H9 (cell line): Measurements from ENCODE around the gene ADCY1. TPM values are rescaled to one million over a fixed set of nuclear protein-coding genes. Genes with fewer than 3 reads are reported as not detected.
"Not testable (repeated sequence)": the region's sequence is repeated elsewhere in the genome, so short reads cannot be mapped to it uniquely, and the experiment has no call there.

ENCODE experiments used
- DNase-seq: peaks from one replicate; pipeline ENCODE4 v3.0.0-alpha.2; 2017
- H2AFZ ChIP-seq: one replicate; pipeline ENCODE4 v1.6.1; 2013; ENCODE audit warnings: mild to moderate bottlenecking, low read length, control low read depth, moderate library complexity
- H2AK5ac ChIP-seq: 2 replicates; pipeline ENCODE4 v1.6.1; 2013; ENCODE audit warnings: low read length, control low read depth, mixed read lengths; ENCODE audit not compliant: insufficient read length
- H2BK120ac ChIP-seq: one replicate; pipeline ENCODE4 v1.6.1; 2013; ENCODE audit warnings: low read depth, mild to moderate bottlenecking, low read length, control low read depth, inconsistent platforms; ENCODE audit not compliant: poor library complexity, severe bottlenecking
- H2BK12ac ChIP-seq: 2 replicates; pipeline ENCODE4 v1.6.1; 2013; ENCODE audit warnings: low read length, control low read depth, mixed read lengths, low read depth; ENCODE audit not compliant: insufficient read length
- H2BK15ac ChIP-seq: 2 replicates; pipeline ENCODE4 v1.6.1; 2013; ENCODE audit warnings: low read depth, low read length, control low read depth
- H2BK20ac ChIP-seq: one replicate; pipeline ENCODE4 v1.6.1; 2013; ENCODE audit warnings: low read depth, mild to moderate bottlenecking, low read length, control low read depth, inconsistent platforms; ENCODE audit not compliant: poor library complexity, severe bottlenecking
- H2BK5ac ChIP-seq: 2 replicates; pipeline ENCODE4 v1.6.1; 2013; ENCODE audit warnings: low read length, control low read depth, mixed read lengths; ENCODE audit not compliant: insufficient read length
- H3K14ac ChIP-seq: 2 replicates; pipeline ENCODE4 v1.6.1; 2013; ENCODE audit warnings: low read length, control low read depth; ENCODE audit not compliant: insufficient read depth
- H3K18ac ChIP-seq: 2 replicates; pipeline ENCODE4 v1.6.1; 2013; ENCODE audit warnings: low read depth, mild to moderate bottlenecking, mixed read lengths, low read length, control low read depth; ENCODE audit not compliant: insufficient read length
- H3K23ac ChIP-seq: 2 replicates; pipeline ENCODE4 v1.6.1; 2013; ENCODE audit warnings: low read length, control low read depth, mixed read lengths, low read depth; ENCODE audit not compliant: insufficient read length
- H3K23me2 ChIP-seq: 2 replicates; pipeline ENCODE4 v1.6.1; 2013; ENCODE audit warnings: low read depth, mild to moderate bottlenecking, mixed read lengths, low read length, control low read depth; ENCODE audit not compliant: insufficient read length, poor library complexity, severe bottlenecking
- H3K27ac ChIP-seq: 2 replicates; pipeline ENCODE4 v1.5.1; 2013; ENCODE audit warnings: low read length, control low read depth, mixed read lengths, low read depth; ENCODE audit not compliant: insufficient read length
- H3K27me3 ChIP-seq: 2 replicates; pipeline ENCODE4 v1.6.1; 2013; ENCODE audit warnings: low read length, control low read depth, inconsistent platforms; ENCODE audit not compliant: insufficient read depth
- H3K4ac ChIP-seq: 2 replicates; pipeline ENCODE4 v1.6.1; 2013; ENCODE audit warnings: low read depth, mild to moderate bottlenecking, control low read depth, inconsistent platforms, low read length, moderate library complexity
- H3K4me1 ChIP-seq: 2 replicates; pipeline ENCODE4 v1.6.1; 2013; ENCODE audit warnings: low read length, control low read depth, inconsistent platforms; ENCODE audit not compliant: insufficient read depth
- H3K4me2 ChIP-seq: 2 replicates; pipeline ENCODE4 v1.6.1; 2013; ENCODE audit warnings: low read length, control low read depth, mixed read lengths; ENCODE audit not compliant: insufficient read length, insufficient read depth
- H3K56ac ChIP-seq: 2 replicates; pipeline ENCODE4 v1.6.1; 2013; ENCODE audit warnings: low read depth, mild to moderate bottlenecking, mixed read lengths, low read length, control low read depth; ENCODE audit not compliant: insufficient read length
- H3K79me1 ChIP-seq: 2 replicates; pipeline ENCODE4 v1.6.1; 2013; ENCODE audit warnings: low read depth, mild to moderate bottlenecking, moderate library complexity, low read length, control low read depth, inconsistent platforms; ENCODE audit not compliant: insufficient read depth, poor library complexity, severe bottlenecking
- H3K79me2 ChIP-seq: 2 replicates; pipeline ENCODE4 v1.6.1; 2013; ENCODE audit warnings: low read length, control low read depth, inconsistent platforms; ENCODE audit not compliant: insufficient read depth
- H3K9ac ChIP-seq: 2 replicates; pipeline ENCODE4 v1.6.1; 2013; ENCODE audit warnings: low read length, control low read depth, mixed read lengths; ENCODE audit not compliant: insufficient read length; ENCODE audit errors: extremely low read depth
- H3K9me3 ChIP-seq: one replicate; pipeline ENCODE4 v1.6.1; 2013; ENCODE audit warnings: low read depth, low read length, inconsistent platforms; ENCODE audit not compliant: control insufficient read depth
- H3T11ph ChIP-seq: one replicate; pipeline ENCODE4 v1.6.1; 2013; ENCODE audit warnings: mild to moderate bottlenecking, low read length, control low read depth, inconsistent platforms
- H4K20me1 ChIP-seq: one replicate; pipeline ENCODE4 v1.6.1; 2013; ENCODE audit not compliant: control insufficient read depth, insufficient read length, insufficient read depth
- H4K5ac ChIP-seq: 2 replicates; pipeline ENCODE4 v1.6.1; 2013; ENCODE audit warnings: low read depth, mild to moderate bottlenecking, mixed read lengths, low read length, control low read depth; ENCODE audit not compliant: insufficient read length
- H4K8ac ChIP-seq: replicated peaks from 2 replicates; pipeline ENCODE4 v1.6.1; 2013; ENCODE audit warnings: low read length, control low read depth, mixed read lengths, low read depth; ENCODE audit not compliant: insufficient read length
- H4K91ac ChIP-seq: 2 replicates; pipeline ENCODE4 v1.6.1; 2013; ENCODE audit warnings: low read depth, mild to moderate bottlenecking, moderate library complexity, mixed read lengths, low read length, control low read depth; ENCODE audit not compliant: insufficient read length
- H3K27ac Mint-ChIP-seq, 3 experiments: 2 replicates in 2 of 3; 3 replicates in 1 of 3; pipeline ENCODE4 v1.8.0; 2020 to 2021; ENCODE audit warnings: mixed read lengths in 3 of 3, mild to moderate bottlenecking in 1 of 3, moderate library complexity in 1 of 3
- H3K27me3 Mint-ChIP-seq: 2 replicates; pipeline ENCODE4 v1.8.0; 2021; ENCODE audit warnings: low read depth, mild to moderate bottlenecking, moderate library complexity, mixed read lengths
- H3K36me3 Mint-ChIP-seq, 3 experiments: 2 replicates in 2 of 3; 3 replicates in 1 of 3; pipeline ENCODE4 v1.8.0; 2020 to 2021; ENCODE audit warnings: low read depth in 3 of 3, mixed read lengths in 3 of 3; ENCODE audit not compliant: insufficient read depth in 1 of 3
- H3K4me1 Mint-ChIP-seq, 2 experiments: 2 replicates each; pipeline ENCODE4 v1.8.0; 2020; ENCODE audit warnings: mixed read lengths in 2 of 2
- H3K4me3 Mint-ChIP-seq, 2 experiments: 2 replicates in 1 of 2; 3 replicates in 1 of 2; pipeline ENCODE4 v1.8.0; 2020 to 2021; ENCODE audit warnings: mild to moderate bottlenecking in 2 of 2, mixed read lengths in 2 of 2, moderate library complexity in 1 of 2
- H3K9me3 Mint-ChIP-seq, 2 experiments: 2 replicates in 1 of 2; 3 replicates in 1 of 2; pipeline ENCODE4 v1.8.0; 2020; ENCODE audit warnings: mild to moderate bottlenecking in 2 of 2, mixed read lengths in 2 of 2, moderate library complexity in 1 of 2
- WGBS: extraction: QIAGEN DNeasy Blood & Tissue Kit; methylation state at CpG from one replicate; pipeline ENCODE4 v1.1.7; 2013; ENCODE audit warnings: missing lambda C conversion rate, low lambda C conversion rate, mixed read lengths; ENCODE audit not compliant: insufficient read length; ENCODE audit errors: extremely low coverage; 5-methylcytosine and 5-hydroxymethylcytosine counted together
- total RNA-seq: library from RNA; stranded (reverse); gene quantifications from 2 replicates; pipeline ENCODE4 v1.2.1, GENCODE V29; 2021

The ADCY1 gene
- total RNA-seq, 1 experiment from 2014 or later: 21.6 TPM

DNA sequence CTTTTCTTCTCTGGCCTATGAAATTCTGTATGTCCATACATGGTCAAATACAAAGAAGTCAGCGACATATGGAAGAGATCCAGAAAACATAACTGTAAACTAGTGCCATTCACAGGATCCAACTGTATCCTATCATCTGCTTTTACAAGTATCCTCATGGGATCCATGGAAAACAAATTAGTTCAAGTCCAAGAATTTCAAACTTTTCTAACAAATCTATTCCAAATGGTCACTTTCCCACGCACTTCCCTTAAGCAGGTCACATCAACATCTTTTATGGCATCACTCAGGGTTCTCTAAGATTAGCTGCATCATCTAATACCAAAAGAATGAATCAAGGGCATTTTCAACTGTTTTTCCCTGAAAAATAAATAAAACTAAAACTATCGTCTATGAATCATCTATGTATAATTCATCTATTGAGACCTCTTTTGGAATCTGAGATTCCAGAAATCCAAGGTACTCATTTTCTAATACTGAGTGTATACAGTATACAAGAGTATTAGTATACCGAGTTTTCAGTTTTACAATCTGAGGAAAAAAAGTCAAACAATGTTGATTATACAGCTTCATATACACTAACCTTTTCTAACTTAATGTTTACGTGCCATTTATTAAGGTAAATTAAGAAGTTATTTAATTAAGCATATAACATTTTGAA lies 187.5 kb downstream of the ADCY1 start:
- H2BK20ac ChIP-seq, H3K27ac ChIP-seq, H2BK15ac ChIP-seq, H3T11ph ChIP-seq, H3K9ac ChIP-seq, H4K91ac ChIP-seq, H4K20me1 ChIP-seq, H3K27ac Mint-ChIP-seq, H3K79me1 ChIP-seq, H3K9me3 Mint-ChIP-seq, H3K4me1 ChIP-seq, DNase-seq, H2BK12ac ChIP-seq, H3K4me2 ChIP-seq, H3K79me2 ChIP-seq, H3K9me3 ChIP-seq, H3K27me3 ChIP-seq, H3K27me3 Mint-ChIP-seq, H3K4me1 Mint-ChIP-seq, H3K23me2 ChIP-seq, H3K14ac ChIP-seq, H2BK5ac ChIP-seq, H4K5ac ChIP-seq, H2AK5ac ChIP-seq, H2AFZ ChIP-seq, H3K4ac ChIP-seq, H4K8ac ChIP-seq, H2BK120ac ChIP-seq, H3K4me3 Mint-ChIP-seq, H3K18ac ChIP-seq, H3K56ac ChIP-seq, H3K23ac ChIP-seq: not testable (repeated sequence)
- H3K36me3 Mint-ChIP-seq: peaks cover 1 to 12% (median 8%) of the 10 kb centered on the region in 3 experiments; a peak in 4 of 7 replicates
- WGBS: no CpG with 5 or more reads among the region's 5 CpGs

DNA sequence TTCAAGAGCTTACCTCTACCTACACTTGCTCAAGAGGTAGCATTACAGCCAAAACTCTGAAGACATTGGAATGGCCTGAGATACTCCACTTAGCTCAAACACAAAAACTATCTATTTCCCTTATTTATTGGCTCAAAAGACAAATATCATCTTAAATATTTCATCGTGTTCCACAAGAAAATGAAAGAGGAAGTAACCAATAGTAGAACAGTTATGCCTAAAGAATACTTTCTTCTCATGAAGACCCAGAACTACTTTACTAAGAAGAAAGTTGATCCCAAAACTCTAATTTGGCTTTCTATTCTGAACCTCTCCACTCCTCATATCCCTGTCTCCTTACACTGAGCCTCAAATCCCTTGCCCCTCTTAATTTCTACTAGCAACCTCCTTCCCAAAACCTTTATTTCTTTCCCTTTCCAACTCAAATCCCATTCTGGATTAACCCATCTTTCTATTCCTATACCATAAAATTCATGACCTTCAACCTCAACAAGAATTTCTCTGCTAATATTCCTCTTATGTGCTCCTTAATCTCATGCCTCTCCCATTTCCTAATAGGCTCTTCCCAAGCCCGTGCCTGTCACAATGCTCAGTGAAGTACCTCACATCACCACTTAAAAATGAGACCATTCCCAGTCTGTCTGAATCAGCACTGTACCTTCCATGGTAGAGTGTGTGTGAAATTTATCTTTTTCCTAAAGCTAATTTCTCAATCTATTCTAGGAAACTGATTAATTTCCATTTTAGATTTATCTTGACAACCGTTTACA lies 188.2 kb downstream of the ADCY1 start:
- H3K4ac ChIP-seq, H4K8ac ChIP-seq, H3T11ph ChIP-seq, H3K56ac ChIP-seq, H3K79me1 ChIP-seq, H2BK20ac ChIP-seq, H2AFZ ChIP-seq, H3K9me3 Mint-ChIP-seq, H2BK12ac ChIP-seq, H3K36me3 Mint-ChIP-seq, H4K91ac ChIP-seq, H3K27me3 Mint-ChIP-seq, H3K79me2 ChIP-seq, H3K9ac ChIP-seq, H3K27ac ChIP-seq, H2AK5ac ChIP-seq, H2BK120ac ChIP-seq, H2BK15ac ChIP-seq, H3K4me2 ChIP-seq, H3K23me2 ChIP-seq, DNase-seq, H2BK5ac ChIP-seq, H3K18ac ChIP-seq, H3K4me1 Mint-ChIP-seq, H4K5ac ChIP-seq, H3K4me1 ChIP-seq, H3K4me3 Mint-ChIP-seq, H3K9me3 ChIP-seq, H4K20me1 ChIP-seq, H3K23ac ChIP-seq, H3K14ac ChIP-seq, H3K27me3 ChIP-seq: not testable (repeated sequence)
- H3K27ac Mint-ChIP-seq: peak overlapping the region in 1 of 3 experiments; percentile 49; a peak in 1 of 7 replicates
- no CpG with 5 or more reads among the region's 3 CpGs for WGBS
